HFF-Myc (cell line): ENCODE results near the gene HMOX2.

Experiments used
- DNase-seq: peaks from one replicate; pipeline ENCODE4 v3.0.0-alpha.2; 2011; ENCODE audit warnings: low read depth; ENCODE audit errors: extremely low read depth
- H3K4me3 ChIP-seq: replicated peaks from 2 replicates; pipeline ENCODE4 v1.5.1; 2011; ENCODE audit warnings: low read depth, mild to moderate bottlenecking, control low read depth, low read length
- TF ChIP-seq, protein P1 (sequence below): IDR thresholded peaks from 2 replicates; pipeline ENCODE4 v1.5.1; 2012; ENCODE audit warnings: mild to moderate bottlenecking, low read depth, low read length, control low read depth; ENCODE audit errors: missing control alignments

The HMOX2 gene

GRCh38 chr16:4550591-4550990 is 74.4 kb downstream of the HMOX2 start:
- no peak for DNase-seq
- TF ChIP-seq, protein P1, sequence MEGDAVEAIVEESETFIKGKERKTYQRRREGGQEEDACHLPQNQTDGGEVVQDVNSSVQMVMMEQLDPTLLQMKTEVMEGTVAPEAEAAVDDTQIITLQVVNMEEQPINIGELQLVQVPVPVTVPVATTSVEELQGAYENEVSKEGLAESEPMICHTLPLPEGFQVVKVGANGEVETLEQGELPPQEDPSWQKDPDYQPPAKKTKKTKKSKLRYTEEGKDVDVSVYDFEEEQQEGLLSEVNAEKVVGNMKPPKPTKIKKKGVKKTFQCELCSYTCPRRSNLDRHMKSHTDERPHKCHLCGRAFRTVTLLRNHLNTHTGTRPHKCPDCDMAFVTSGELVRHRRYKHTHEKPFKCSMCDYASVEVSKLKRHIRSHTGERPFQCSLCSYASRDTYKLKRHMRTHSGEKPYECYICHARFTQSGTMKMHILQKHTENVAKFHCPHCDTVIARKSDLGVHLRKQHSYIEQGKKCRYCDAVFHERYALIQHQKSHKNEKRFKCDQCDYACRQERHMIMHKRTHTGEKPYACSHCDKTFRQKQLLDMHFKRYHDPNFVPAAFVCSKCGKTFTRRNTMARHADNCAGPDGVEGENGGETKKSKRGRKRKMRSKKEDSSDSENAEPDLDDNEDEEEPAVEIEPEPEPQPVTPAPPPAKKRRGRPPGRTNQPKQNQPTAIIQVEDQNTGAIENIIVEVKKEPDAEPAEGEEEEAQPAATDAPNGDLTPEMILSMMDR = no peak
- no peak overlapping the region for H3K4me3 ChIP-seq

DNA sequence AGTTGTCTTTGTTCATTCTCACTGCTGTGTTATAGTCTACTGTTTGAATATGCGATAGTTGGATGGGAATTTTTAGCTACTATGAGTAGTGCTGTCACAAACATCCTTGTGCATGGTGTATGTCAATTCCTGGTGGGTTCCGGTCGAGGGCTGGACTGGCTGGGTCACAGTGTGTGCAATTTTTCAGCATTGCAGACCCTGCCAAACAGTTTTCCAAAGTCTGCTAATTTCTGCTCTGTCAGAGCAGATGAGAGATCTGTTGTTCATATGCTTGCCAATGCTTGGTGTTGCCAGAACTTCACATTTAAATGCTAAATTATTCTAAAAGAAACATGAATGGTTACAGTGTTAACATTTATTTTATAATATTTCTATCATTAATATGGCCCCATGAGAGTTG is 76.3 kb downstream of the HMOX2 start:
- TF ChIP-seq, protein P1 = no peak
- no peak overlapping the region for H3K4me3 ChIP-seq
- DNase-seq = no peak

- TF ChIP-seq, protein P1 = no peak
- no peak for DNase-seq
- H3K4me3 ChIP-seq = no peak within 1 kb of the TSS
Observed at GRCh38 chr16:4556112-4556511, 79.9 kb downstream of the HMOX2 start, which contains the start of gene C16orf96. C16orf96 (plus strand) TSS chr16:4556340; CDS start chr16:4556490, 150 bp downstream.

- no peak for DNase-seq
- TF ChIP-seq, protein P1 = no peak
- H3K4me3 ChIP-seq = no peak overlapping the region
Observed at GRCh38 chr16:4556580-4556979, 80.4 kb downstream of the HMOX2 start.

DNA sequence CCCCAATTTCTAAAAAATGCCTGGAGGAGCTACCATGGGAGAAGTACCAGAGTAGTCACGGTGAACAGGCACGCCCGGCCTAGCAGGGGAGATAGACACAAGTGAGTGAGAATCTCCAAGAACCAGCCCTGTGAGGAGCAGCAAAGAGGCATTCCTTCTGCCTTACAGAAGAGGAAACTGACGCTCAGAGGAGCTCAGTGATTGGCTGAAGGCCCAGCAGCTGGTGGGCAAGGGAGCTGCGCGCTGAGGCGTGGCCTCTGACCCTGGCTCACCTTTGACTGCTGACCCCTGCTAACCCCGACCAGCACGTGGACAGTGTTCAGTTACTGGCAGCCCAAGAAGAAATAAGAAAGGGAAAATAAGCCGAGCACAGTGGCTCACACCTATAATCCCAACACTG is 81.8 kb downstream of the HMOX2 start:
- no peak for DNase-seq
- H3K4me3 ChIP-seq = no peak overlapping the region
- TF ChIP-seq, protein P1 = no peak
